HG03097 (cell line): Measurements from ENCODE around the gene PRSS8.

Source experiments
- ATAC-seq: cut with Tn5 transposase; IDR thresholded peaks from one replicate; pipeline ENCODE4 v1.9.1; 2021; ENCODE audit not compliant: unreplicated experiment, low FRiP score

Gene PRSS8

DNA sequence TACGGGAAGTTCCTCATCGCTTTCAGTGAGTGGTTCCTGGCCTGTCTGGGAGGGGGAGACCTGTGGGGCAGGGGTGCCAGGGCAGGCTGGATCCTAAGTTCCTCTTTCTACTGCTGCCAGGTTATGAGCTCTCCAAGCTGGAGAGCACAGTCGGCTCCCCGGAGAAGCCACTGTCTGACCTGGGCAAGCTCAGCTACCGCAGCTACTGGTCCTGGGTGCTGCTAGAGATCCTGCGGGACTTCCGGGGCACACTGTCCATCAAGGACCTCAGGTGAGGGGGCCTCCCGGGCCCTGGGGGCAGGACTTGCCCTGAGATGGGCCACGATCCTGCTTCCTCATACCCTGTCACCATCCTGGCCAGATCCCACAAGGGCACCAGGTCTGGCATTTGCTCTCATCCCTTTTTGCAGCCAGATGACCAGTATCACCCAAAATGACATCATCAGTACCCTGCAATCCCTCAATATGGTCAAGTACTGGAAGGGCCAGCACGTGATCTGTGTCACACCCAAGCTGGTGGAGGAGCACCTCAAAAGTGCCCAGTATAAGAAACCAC, 5.1 kb downstream of the PRSS8 start:
- ATAC-seq, result no peak

DNA sequence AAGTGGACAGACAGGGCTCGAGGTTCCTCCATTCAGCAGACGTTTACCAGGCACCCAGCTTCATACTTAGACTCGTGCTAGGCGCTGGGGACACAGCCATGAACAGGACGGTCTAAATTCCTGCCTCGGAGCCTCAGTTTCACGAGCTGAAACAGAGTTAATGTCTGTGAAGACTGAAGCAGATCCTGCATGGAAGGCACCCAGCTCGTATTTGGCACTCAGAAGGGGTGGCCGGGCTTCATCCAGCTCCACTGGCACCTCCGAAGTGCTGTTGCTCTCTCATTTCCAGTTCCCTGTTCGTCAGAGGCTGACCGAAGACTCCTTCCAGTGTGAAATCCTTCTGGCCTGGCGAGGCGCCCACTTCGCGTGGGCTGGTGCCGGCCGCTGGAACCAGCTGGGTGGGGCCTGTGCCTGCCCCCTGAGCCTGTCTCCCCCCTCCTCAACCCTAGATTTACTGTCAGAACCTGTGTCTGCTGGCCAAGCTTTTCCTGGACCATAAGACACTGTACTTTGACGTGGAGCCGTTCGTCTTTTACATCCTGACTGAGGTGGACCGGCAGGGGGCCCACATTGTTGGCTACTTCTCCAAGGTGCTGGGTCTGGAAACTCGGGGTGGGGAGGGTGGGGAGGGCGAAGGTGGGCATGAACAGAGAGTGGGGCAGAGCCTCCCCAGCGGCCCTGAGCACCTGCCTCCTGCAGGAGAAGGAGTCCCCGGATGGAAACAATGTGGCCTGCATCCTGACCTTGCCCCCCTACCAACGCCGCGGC, 5.8 kb downstream of the PRSS8 start:
- no peak for ATAC-seq

DNA sequence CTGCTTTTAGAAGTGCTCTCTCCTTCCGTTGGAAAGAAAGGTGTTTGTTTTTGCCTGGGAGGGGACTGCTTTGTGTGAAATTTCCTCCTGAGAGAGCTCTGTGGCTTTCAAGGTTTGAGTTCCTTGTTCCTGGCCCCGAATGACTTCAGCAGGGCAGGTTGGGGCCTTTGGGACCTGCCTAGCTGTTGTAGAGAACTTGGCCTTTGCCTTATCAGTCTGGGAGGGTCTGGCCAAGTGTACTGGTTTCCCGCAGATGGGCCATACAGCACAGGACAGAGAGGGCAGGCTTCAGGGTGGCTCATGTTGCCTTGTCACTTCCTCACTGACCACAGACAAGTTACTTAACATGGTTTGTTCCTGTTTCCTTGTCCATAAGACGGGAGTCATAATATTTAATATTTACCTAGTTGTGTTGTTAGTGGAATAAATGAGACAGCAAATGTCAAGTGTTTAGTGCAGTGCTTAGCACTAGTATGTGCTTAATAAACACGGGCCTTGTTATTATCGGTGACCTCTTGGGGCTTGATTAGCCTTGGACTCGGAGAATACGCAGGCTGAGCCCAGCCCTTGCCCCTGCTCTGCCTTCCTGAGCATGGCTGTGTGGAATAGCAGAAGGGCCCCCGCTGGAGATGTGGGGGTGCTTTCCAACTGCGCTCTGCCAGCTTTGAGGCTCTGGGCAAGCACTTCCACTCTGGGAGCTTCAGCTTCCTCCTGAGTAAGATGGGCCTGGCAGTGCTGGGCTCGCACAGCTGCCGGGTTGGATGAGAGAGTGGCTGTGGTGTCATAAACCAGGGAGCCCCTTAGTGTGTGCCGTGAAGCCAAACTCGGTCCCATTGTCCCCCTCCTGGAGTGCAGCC, 6.6 kb downstream of the PRSS8 start:
- ATAC-seq, result no peak

DNA sequence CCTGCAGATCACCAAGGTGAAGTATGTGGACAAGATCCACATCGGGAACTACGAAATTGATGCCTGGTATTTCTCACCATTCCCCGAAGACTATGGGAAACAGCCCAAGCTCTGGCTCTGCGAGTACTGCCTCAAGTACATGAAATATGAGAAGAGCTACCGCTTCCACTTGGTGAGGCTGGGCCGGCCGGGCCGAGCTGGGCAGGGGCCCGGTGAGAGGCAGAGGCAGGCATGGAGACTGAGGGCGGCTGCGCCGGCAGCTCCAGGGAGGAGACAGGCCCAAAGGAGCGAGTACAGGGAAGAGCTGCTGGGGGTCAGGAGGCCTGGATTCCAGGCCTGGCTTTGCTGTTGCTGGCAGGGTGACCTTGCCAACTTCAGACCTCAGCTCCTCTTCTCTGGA, 8.3 kb downstream of the PRSS8 start:
- ATAC-seq, result no peak

DNA sequence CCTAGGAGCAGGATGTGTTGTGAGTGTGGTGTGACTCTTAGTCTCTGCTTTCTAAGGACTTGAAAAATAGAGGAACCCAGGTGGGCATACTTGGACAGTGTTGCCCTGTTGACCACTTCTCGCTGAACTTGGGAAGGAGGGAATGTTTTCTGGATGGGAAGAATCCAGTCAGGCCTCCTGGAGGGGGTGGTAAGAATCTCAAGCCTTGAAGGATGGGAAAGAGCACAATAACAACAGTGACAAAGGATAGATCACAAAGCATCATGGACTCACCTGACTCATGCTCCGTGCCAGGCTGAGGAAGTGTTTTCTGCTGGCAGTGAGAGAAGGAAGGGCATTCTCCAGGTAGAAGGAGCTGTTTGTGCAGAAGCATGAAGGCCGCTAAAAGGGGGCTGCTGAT, 9.7 kb downstream of the PRSS8 start:
- ATAC-seq, result no peak

DNA sequence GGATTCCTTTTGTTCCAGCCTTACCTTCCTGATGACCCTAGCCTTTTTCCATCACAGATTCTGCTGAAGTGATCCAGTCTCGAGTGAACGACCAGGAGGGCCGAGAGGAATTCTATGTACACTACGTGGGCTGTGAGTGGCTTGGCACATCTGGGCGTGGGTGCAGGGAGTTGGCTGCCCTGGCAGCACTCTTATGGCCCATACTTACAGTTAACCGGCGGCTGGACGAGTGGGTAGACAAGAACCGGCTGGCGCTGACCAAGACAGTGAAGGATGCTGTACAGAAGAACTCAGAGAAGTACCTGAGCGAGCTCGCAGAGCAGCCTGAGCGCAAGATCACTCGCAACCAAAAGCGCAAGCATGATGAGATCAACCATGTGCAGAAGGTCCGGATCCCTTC, 15.4 kb downstream of the PRSS8 start:
- ATAC-seq, result no peak

DNA sequence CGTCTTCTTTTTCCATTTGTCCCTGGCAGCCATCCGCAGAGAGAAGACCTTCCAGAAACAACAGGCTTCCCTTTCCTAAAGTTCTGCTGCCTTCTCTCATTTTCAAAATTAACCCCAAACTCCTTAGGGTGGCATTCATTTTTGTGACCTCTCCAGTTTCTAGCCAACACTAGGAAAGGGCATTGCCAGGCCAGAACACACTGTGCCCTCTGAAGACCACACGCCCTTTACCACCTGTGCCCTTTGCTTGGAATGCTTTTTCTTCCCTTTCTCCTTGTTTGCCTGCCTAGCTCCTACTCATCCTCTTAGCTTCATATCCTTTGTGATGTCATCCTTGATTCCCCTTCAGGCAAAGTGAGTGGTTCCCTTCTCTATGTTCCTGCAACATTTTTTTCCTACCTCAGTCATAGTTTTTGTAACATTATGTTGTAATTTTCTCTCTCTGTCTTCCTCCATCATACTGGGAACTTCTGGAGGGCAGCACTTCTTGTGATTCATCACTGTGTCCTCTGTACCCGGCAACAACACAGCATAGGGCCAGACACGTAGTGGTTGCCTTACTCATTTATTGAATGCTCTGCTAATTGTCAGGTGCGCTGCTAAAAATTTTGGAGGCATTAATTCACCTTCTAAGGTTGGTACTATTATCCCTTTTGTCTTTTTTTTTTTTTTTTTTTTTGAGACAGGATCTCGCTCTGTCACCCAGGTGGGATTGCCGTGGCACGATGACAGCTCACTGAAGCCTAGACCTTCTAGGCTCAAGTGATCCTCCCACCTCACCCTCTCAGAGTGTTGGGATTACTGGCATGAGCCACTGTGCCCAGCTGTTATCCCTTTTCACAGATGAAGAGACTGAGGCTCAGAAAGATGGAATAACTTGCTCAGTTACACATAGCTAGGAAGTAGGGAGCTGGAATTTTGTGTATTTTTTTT, 17.0 kb downstream of the PRSS8 start:
- ATAC-seq, result no peak

DNA sequence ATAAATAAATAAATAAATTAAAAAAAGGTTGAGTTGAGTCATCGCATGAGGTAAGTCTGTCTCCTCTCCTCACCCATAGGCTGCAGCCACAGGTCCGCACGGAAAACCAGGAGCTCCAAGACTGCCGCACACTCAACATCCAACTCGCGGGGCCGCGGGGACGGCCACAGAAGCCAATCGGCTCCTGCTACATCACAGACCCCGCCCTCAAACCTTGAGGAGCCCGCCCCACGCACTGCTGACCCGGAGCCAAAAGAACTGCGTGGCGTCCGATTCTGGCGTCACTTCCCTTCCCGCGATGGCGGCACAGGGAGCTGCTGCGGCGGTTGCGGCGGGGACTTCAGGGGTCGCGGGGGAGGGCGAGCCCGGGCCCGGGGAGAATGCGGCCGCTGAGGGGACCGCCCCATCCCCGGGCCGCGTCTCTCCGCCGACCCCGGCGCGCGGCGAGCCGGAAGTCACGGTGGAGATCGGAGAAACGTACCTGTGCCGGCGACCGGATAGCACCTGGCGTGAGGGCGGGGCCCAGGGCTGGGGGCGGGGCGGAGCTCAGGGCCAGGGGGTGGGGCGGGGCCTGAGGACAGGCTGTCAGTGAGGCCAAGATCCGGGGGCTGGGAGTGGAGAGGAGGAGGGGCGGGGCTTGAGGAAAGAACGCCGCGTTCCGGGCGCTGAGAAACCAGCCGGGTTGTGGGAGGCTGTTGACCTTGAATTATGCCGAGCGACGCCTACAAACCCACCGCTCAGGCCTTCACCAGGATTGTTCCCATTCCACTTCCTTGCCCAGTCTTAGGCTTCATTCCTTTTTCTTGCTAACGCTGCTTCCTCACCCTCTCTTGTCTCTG, 17.9 kb downstream of the PRSS8 start, which contains the start of gene KAT8:
KAT8 (plus strand) TSS at position 281 of the 839 bp plus-strand sequence; CDS start at position 299, 18 bp downstream.
- ATAC-seq, result peak; percentile 84

DNA sequence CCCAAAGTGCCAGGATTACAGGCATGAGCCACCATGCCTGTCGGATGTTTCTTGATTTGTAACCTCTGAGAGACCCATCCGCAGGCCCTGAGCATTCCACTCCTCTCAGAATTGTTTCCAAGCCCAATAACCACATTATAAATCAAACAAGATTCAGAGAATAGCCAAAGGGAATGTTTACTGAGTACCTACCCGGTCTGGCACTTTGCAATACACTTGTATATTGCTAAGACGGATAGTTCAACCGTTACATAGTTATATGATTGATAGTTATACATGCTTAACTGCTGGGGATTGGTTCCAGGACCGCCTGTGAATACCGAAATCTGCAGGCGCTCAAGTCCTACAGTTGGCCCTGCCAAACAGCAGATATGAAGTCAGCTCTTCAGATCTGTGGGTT, 21.1 kb downstream of the PRSS8 start:
- ATAC-seq, result no peak

DNA sequence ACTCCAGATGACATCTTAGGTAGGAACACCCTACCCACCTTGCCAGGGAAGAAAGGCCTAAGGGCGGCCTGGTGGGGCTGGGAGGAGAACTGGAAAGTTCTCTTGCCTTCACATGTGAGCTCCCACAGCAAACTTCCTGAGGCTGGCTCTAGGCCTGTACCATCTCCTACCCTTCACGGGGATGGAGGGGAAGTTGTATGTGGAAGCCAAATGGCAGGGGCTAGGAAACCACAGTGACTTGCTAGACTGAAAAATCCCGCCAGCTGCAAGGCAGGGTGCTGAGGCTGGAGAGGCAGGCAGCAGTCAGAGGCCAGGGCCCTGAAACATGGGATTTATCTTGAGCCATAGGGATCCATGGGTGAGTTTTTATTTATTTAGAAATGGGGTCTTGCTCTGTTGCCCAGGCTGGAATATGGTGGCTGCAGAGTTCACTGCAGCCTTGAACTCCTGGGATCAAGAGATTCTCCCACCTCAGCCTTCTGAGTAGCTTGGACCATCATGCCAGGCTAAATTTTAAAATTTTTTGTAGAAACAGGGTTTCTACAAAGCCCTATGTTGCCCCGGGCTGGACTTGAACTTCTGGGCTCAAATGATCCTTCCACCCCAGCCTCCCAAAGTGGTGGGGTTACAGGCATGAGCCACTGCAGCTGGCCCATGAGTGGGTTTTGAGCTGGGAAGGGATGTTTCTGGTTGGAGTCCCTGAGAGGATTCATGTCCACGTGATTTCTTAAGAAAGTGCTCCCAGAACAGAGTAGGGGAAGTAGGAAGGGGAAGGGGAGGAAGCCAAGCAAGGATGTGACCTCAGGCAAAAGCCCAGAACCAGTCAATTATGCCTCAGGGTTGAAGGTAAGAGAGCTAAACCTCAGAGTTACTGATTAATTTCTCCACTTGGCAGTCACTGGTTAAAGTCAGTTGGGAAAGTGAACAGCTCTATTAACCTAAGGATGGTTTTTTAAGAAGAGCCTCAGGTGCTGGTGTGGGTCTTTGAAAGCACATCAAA, 22.1 kb downstream of the PRSS8 start:
- ATAC-seq, result no peak

DNA sequence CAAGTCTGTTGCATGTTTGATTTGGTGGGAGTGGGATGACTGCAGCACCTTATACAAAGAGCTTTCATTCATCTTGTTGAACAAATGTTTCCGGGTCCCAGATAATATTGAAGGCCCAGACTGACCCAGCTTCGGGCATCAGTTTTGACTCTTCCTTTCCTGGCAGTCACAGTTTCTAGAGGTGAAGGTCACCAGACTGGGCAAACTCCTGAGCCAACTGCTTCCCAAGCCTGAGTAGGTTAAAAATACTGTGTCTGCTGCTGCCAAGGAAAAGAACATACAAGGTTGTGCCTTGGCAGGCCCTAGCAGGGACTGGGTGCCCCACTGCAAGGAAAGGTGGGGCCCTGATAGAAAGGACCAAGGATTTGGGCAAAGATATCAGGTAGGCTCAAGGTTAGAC, 22.8 kb downstream of the PRSS8 start:
- no peak for ATAC-seq

DNA sequence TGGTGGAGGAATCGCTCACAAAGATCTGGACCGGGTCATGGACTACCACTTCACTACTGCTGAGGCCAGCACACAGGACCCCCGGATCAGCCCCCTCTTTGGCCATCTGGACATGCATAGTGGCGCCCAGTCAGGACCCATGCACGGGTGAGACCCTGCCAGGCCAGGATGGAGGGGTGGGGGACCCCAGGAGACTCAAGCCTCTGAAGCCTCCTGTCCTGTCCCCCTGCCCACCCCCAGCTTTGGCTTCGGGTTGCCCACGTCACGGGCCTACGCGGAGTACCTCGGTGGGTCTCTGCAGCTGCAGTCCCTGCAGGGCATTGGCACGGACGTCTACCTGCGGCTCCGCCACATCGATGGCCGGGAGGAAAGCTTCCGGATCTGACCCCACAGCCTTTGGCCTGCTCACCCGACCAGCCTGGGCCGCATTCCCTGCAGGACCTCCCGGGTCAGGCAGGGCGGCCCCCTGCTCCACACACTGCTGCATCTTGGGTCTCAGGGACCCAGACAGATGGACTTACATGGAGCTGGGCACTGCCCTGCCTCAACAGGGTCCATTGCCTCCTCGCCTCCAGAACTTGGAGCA, 23.6 kb downstream of the PRSS8 start:
- no peak for ATAC-seq

DNA sequence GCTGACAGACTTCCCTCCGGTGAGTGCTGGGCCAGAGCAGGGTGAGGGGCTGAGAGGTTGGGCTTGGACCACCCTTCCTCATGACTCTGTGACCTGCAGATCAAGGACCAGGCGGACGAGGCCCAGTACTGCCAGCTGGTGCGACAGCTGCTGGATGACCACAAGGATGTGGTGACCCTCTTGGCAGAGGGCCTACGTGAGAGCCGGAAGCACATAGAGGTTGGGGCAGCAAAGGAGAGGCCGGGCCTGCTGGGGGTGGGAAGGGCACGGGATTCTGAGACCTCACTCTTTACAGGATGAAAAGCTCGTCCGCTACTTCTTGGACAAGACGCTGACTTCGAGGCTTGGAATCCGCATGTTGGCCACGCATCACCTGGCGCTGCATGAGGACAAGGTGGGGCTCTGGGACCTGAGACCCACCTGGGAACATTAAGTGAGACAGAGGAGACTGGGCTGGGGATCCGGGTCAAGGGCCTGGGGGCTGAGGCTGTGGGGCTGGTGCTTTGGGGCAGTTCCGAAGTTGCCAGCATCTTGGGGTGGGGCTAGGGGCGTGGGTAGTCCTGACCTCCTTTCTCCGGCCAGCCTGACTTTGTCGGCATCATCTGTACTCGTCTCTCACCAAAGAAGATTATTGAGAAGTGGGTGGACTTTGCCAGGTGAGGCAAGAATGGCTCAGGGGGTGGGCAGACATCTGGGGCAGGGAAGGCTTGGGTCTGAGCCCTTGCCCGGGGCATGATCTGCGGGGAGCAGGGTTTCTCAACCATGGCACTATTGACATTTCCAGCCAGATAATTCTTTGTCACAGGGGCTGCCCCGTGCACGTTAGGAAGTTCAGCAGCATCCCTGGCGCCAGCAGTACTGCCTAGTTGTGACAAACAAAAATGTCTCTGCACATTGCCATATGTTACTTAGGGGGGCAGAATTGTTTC, 25.2 kb downstream of the PRSS8 start:
- ATAC-seq, result no peak

DNA sequence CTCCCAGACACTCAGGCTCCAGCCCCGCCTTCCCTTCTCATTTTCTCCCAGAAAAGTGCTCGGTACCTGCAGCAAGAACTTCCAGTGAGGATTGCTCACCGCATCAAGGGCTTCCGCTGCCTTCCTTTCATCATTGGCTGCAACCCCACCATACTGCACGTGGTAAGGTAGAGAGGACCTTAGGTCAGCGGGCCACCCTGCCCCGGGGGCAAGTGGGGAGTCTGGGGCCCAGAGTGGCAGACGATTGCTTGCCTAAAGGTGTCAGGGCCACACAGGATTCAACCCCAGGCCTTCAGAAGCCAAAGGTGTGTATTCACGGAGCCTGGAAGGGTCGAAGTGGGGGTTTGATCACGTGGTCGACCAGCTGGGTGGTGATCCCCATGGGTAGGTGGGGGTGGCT, 25.9 kb downstream of the PRSS8 start:
- ATAC-seq, result no peak

DNA sequence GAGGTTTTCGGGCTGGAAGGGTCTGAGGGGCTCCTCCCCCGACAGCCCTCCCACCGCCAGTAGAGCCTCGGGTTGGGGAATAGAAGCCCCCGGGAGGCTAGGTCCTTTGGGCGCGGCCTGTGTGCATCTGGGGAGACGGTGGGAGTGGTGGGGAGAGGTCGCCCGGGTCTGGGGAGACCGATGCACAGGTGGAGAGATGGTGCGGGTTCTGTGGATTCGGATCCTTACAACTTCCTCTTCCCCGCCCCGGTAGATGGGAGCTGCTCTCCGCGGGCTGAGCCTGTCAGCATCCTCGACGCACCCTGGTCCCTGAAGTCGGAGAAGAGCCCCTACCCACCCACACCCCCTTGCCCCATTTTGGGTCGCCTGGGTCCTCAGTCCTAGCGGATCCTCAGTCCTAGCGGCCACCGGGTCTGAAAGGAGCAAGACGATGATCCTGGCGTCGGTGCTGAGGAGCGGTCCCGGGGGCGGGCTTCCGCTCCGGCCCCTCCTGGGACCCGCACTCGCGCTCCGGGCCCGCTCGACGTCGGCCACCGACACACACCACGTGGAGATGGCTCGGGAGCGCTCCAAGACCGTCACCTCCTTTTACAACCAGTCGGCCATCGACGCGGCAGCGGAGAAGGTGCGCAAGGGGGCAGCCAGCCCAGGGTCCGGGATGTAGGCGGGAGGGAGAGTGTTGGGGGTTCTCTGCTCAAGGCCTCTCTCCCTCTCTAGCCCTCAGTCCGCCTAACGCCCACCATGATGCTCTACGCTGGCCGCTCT, 26.6 kb downstream of the PRSS8 start:
- ATAC-seq, result no peak
